H1 (cell line): ENCODE results near the gene RFNG. TPM values are rescaled to one million over a fixed set of nuclear protein-coding genes. Genes with fewer than 3 reads are reported as not detected.

Experiments
- KDM4A ChIP-seq: IDR thresholded peaks from one replicate; pipeline ENCODE4 v1.7.1; 2012; ENCODE audit warnings: low read depth, mild to moderate bottlenecking, moderate library complexity, low read length, inconsistent platforms; ENCODE audit not compliant: severe bottlenecking
- PHF8 ChIP-seq: fragments of 200-600 bp; sonication (generic); conservative IDR thresholded peaks from 2 replicates; pipeline ENCODE4 v1.7.1; 2012; ENCODE audit warnings: low read depth, mild to moderate bottlenecking, inconsistent platforms, low read length, moderate library complexity
- polyA plus RNA-seq, 7 experiments: library from polyadenylated mRNA; depleted of rRNA in 3 of 7; stranded (reverse) in 5 of 7; unstranded in 2 of 7; fragments of >200 nt in 5 of 7; fragments of 200-250 nt in 2 of 7; gene quantifications; 1 replicate in 5 of 7; 2 replicates in 1 of 7; 4 replicates in 1 of 7; pipeline versions ENCODE4 v1.2.1 to v1.2.3, GENCODE V29; 2011 to 2013; ENCODE audit warnings: missing spikeins in 2 of 7, mixed read lengths in 2 of 7
- total RNA-seq: library from RNA; stranded (reverse); fragmentation: NEBNext Ultra II Directional; extraction: Animal tissue kit (Norgen Biotek cat#: 25700); gene quantifications from 2 replicates; pipeline ENCODE4 v1.2.1, GENCODE V29; 2021
- TF ChIP-seq, protein P1 (sequence below): fragments of 300-600 bp; sonication (generic); IDR thresholded peaks from 2 replicates; pipeline ENCODE4 v1.7.1; 2012; ENCODE audit warnings: low read length, moderate library complexity, mild to moderate bottlenecking, inconsistent platforms; ENCODE audit not compliant: insufficient replicate concordance

The RFNG gene
- total and polyA plus RNA-seq, 2 of the 8 experiments (the other 6 are each of a cell fraction or from before 2014, with no cell fraction given): 26.7 to 28.4 TPM

DNA sequence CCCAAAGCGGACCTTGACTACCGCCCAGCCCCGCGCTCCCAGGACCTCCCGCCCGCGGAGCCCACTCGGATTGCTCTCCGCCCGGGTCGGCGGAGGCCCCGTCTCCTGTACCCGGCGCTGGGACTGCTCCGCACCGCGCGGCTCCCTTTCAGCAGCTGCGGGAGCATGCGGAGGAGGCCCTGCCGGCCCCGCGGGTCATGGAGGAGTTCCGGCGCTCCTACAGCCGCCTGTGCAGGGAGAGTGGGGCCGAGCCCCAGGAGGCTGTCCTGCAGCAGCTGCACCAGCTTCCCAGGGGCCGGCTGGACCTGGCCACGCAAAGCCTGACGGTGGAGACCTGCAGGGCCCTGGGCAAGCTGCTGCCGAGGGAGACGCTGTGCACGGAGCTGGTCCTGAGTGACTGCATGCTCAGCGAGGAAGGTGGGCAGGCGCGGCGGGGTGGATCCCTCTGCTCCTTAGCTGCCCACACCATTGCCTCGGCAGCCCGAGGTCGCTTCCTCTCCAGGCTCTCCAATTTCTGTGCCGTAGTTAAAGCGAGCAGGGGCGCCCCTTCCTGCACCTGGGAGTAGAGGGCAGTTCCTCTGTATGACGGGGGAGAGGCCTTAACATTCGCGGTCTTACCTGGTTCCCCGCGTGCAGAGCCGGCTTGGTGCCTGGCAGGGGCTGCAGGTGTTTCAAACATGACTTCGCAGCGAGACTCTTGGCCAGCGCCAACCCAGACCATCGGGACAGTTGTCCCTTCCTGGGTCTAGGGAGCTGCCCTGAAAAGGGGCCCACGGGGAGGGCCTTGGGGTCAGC, 28.0 kb downstream of the RFNG start (continued):
- TF ChIP-seq, protein P1, sequence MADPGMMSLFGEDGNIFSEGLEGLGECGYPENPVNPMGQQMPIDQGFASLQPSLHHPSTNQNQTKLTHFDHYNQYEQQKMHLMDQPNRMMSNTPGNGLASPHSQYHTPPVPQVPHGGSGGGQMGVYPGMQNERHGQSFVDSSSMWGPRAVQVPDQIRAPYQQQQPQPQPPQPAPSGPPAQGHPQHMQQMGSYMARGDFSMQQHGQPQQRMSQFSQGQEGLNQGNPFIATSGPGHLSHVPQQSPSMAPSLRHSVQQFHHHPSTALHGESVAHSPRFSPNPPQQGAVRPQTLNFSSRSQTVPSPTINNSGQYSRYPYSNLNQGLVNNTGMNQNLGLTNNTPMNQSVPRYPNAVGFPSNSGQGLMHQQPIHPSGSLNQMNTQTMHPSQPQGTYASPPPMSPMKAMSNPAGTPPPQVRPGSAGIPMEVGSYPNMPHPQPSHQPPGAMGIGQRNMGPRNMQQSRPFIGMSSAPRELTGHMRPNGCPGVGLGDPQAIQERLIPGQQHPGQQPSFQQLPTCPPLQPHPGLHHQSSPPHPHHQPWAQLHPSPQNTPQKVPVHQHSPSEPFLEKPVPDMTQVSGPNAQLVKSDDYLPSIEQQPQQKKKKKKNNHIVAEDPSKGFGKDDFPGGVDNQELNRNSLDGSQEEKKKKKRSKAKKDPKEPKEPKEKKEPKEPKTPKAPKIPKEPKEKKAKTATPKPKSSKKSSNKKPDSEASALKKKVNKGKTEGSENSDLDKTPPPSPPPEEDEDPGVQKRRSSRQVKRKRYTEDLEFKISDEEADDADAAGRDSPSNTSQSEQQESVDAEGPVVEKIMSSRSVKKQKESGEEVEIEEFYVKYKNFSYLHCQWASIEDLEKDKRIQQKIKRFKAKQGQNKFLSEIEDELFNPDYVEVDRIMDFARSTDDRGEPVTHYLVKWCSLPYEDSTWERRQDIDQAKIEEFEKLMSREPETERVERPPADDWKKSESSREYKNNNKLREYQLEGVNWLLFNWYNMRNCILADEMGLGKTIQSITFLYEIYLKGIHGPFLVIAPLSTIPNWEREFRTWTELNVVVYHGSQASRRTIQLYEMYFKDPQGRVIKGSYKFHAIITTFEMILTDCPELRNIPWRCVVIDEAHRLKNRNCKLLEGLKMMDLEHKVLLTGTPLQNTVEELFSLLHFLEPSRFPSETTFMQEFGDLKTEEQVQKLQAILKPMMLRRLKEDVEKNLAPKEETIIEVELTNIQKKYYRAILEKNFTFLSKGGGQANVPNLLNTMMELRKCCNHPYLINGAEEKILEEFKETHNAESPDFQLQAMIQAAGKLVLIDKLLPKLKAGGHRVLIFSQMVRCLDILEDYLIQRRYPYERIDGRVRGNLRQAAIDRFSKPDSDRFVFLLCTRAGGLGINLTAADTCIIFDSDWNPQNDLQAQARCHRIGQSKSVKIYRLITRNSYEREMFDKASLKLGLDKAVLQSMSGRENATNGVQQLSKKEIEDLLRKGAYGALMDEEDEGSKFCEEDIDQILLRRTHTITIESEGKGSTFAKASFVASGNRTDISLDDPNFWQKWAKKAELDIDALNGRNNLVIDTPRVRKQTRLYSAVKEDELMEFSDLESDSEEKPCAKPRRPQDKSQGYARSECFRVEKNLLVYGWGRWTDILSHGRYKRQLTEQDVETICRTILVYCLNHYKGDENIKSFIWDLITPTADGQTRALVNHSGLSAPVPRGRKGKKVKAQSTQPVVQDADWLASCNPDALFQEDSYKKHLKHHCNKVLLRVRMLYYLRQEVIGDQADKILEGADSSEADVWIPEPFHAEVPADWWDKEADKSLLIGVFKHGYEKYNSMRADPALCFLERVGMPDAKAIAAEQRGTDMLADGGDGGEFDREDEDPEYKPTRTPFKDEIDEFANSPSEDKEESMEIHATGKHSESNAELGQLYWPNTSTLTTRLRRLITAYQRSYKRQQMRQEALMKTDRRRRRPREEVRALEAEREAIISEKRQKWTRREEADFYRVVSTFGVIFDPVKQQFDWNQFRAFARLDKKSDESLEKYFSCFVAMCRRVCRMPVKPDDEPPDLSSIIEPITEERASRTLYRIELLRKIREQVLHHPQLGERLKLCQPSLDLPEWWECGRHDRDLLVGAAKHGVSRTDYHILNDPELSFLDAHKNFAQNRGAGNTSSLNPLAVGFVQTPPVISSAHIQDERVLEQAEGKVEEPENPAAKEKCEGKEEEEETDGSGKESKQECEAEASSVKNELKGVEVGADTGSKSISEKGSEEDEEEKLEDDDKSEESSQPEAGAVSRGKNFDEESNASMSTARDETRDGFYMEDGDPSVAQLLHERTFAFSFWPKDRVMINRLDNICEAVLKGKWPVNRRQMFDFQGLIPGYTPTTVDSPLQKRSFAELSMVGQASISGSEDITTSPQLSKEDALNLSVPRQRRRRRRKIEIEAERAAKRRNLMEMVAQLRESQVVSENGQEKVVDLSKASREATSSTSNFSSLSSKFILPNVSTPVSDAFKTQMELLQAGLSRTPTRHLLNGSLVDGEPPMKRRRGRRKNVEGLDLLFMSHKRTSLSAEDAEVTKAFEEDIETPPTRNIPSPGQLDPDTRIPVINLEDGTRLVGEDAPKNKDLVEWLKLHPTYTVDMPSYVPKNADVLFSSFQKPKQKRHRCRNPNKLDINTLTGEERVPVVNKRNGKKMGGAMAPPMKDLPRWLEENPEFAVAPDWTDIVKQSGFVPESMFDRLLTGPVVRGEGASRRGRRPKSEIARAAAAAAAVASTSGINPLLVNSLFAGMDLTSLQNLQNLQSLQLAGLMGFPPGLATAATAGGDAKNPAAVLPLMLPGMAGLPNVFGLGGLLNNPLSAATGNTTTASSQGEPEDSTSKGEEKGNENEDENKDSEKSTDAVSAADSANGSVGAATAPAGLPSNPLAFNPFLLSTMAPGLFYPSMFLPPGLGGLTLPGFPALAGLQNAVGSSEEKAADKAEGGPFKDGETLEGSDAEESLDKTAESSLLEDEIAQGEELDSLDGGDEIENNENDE: no peak
- TF ChIP-seq PHF8 (peak; percentile 55), KDM4A (peak; percentile 78)
- TF ChIP-seq, all 59 proteins: peak for 2
